GM12872 (cell line): ENCODE data around the gene ACSS1.

ENCODE experiments used
- CTCF ChIP-seq: IDR thresholded peaks from 3 replicates; pipeline ENCODE4 v1.5.1; 2011; ENCODE audit warnings: low read depth, mild to moderate bottlenecking, low read length, moderate library complexity; ENCODE audit not compliant: insufficient read depth

The ACSS1 gene

GRCh38 chr20:24965065-24965919 lies 92.6 kb downstream of the ACSS1 start:
- no peak for TF ChIP-seq CTCF

GRCh38 chr20:24964506-24964840 lies 93.5 kb downstream of the ACSS1 start:
- TF ChIP-seq CTCF: no peak

- TF ChIP-seq CTCF: no peak
Observed at GRCh38 chr20:24963672-24964505, 94.0 kb downstream of the ACSS1 start.

DNA sequence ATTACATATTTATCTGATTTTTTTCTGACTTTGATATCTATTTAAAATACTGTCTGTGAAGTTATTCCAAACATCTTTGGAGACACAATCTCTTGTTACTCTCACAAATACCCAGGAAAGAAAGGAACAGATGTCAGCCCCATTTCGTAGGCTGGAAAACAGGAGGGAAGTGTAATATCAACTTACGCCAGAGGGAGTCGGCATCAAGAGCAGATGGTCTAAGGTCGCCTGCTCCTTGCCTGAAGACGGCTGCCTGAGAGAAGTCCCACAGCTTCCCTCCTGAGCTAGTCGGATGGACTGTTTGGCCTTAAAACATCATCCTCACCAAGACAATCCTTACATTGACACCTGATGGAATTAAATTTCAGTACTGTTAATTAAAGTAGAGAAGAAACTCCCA lies 95.4 kb downstream of the ACSS1 start:
- no peak for TF ChIP-seq CTCF

GRCh38 chr20:24962182-24962492 lies 95.8 kb downstream of the ACSS1 start:
- no peak for TF ChIP-seq CTCF

DNA sequence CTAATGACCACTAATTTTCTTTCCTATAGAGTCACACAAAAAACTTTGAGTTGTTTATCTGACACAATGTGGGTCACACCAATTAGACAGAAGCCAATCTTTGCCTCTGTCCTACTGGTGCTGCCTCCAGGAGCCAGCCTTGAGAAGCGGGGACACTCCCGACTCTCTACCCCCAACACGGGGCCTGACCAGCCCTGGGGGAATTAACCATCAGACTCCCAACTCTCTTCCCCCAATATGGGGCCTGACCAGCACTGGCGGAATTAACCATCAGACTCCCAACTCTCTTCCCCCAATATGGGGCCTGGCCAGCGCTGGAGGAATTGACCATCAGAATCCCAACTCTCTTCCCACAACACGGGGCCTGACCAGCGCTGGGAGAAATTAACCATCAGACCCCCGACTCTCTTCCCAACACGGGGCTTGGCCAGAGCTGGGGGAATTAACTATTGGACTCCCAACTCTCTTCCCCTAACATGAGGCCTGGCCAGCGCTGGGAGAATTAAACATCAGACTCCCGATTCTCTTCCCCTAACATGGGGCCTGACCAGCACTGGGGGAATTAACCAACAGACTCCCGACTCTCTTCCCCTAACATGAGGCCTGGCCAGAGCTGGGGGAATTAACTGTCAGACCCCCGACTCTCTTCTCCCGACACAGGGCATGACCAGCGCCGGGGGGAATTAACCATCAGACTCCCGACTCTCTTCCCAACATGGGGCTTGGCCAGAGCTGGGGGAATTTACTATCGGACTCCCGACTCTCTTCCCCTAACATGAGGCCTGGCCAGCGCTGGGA lies 96.4 kb downstream of the ACSS1 start:
- no peak for TF ChIP-seq CTCF

DNA sequence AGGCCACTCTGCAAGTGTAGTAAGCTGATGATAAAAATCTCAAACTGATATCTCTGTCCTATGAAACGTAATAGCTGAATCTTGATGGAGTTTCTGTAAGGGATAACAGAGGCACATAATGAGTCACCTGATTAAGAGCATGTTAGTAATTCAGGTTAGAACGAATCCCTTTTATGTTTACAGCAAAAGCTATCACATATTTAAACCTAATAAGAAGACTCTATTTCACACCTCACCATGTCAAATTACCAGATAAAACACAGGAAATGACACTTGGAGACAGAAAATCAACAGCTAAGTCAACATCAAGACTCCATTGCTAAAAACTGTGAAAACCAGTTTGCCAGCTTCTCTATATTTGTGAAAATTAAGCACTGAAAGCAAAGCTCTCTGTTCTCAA lies 97.1 kb downstream of the ACSS1 start:
- no peak for TF ChIP-seq CTCF
